Gastrocnemius medialis (tissue), 4 donors: ENCODE data around the gene CRISPLD2. TPM values are rescaled to one million over a fixed set of nuclear protein-coding genes. Genes with fewer than 3 reads are reported as not detected.

Experiments used
- ATAC-seq, 2 donors: fragments of 150-250 bp; one replicate each; pipeline ENCODE4 v1.9.1; 2016
- DNase-seq, 2 donors: peaks; one replicate each; pipeline ENCODE4 v3.0.0-alpha.2; 2019
- H3K27ac ChIP-seq, 4 donors: fragments of 200-600 bp; sonication (generic); 1 replicate in 1 of 4; 2 replicates in 3 of 4; pipeline ENCODE4 v1.5.1; 2016 to 2018; ENCODE audit warnings: mild to moderate bottlenecking in 2 of 4, moderate library complexity in 1 of 4
- H3K27me3 ChIP-seq, 3 donors: fragments of 200-600 bp; sonication (generic) in 2 of 3; 1 replicate in 1 of 3; 2 replicates in 2 of 3; pipeline versions ENCODE4 v1.5.1 to v1.6.0; 2016 to 2019; ENCODE audit warnings: mild to moderate bottlenecking in 1 of 3, moderate library complexity in 1 of 3
- H3K36me3 ChIP-seq, 2 donors: fragments of 200-600 bp; sonication (generic) in 1 of 2; one replicate each; pipeline ENCODE4 v1.5.1; 2017 to 2018
- H3K4me1 ChIP-seq, 2 donors: fragments of 200-600 bp; sonication (generic) in 1 of 2; one replicate each; pipeline ENCODE4 v1.5.1; 2016 to 2017; ENCODE audit warnings: mild to moderate bottlenecking in 2 of 2
- H3K4me3 ChIP-seq, 4 donors: fragments of 200-600 bp; sonication (generic) in 3 of 4; 1 replicate in 1 of 4; 2 replicates in 3 of 4; pipeline ENCODE4 v1.5.1; 2016 to 2019; ENCODE audit warnings: mild to moderate bottlenecking in 2 of 4
- H3K9me3 ChIP-seq, 3 donors: fragments of 200-600 bp; sonication (generic) in 2 of 3; 1 replicate in 1 of 3; 2 replicates in 2 of 3; pipeline ENCODE4 v1.5.1; 2016 to 2019
- POLR2A ChIP-seq, 2 donors: fragments of 450-650 bp; IDR thresholded peaks; one replicate each; pipeline ENCODE4 v1.6.1; 2017; ENCODE audit warnings: antibody characterized with exemption in 2 of 2, mild to moderate bottlenecking in 2 of 2, moderate library complexity in 2 of 2
- in situ Hi-C, 4 donors: fragments of 200-750 bp; cut with MboI; loops; one replicate each; pipeline versions ENCODE4 v1.15.0 to v1.8.0; 2017; ENCODE audit warnings: low sequenced_read_pairs in 4 of 4
- intact Hi-C: fragments of 100-400 bp; cut with DNase I; formaldehyde crosslinking; loops from one replicate; pipeline ENCODE4 v1.15.1; 2023; ENCODE audit warnings: low total_unique reads
- total RNA-seq, 4 donors: library from RNA; depleted of rRNA; stranded (reverse); fragments of >200 nt; gene quantifications; one replicate each; pipeline versions ENCODE4 v1.1.0 to v1.2.3, GENCODE V29; 2016
- TF ChIP-seq, protein P1 (sequence below), 5 experiments: fragments of 450-650 bp in 3 of 5; fragments of 200-600 bp in 2 of 5; sonication (generic) in 2 of 5; IDR thresholded peaks in 4 of 5; conservative IDR thresholded peaks in 1 of 5; 1 replicate in 4 of 5; 2 replicates in 1 of 5; pipeline ENCODE4 v1.5.1; 2016 to 2019; ENCODE audit warnings: antibody characterized with exemption in 5 of 5, mild to moderate bottlenecking in 3 of 5, moderate library complexity in 3 of 5

CRISPLD2 gene
- total RNA-seq, 4 donors from 2014 or later = 26.1 to 50.1 (median 39.0) TPM

DNA sequence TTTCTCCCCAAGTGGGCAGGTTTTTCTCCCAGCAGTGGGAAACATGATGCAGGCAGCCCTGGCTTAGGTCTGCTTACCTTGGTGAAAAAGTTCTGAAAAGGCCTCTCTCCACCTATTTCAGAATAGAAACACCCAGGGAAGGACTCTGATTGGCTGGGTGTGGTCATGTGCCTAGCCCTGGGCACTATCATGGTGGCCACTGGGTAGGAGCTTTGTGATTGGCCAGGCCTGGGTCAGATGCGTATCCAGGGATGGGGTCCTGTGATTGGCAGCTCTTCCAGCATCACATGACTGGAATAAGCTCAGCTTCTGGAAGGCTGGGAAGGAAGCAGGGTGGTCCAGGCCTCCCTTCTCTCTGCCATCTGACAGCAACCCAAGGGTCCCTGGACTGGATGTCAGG lies 138.0 kb downstream of the CRISPLD2 start:
- Histone ChIP-seq H3K9me3 (no peaks in the 10 kb centered on the region), H3K27me3 (no peaks in the 10 kb centered on the region), H3K36me3 (no peaks in the 10 kb centered on the region), H3K27ac (no peak overlapping the region), H3K4me1 (peaks cover 0 to 2% of the 10 kb centered on the region in 2 donors), H3K4me3 (no peak overlapping the region)
- TF ChIP-seq, protein P1, sequence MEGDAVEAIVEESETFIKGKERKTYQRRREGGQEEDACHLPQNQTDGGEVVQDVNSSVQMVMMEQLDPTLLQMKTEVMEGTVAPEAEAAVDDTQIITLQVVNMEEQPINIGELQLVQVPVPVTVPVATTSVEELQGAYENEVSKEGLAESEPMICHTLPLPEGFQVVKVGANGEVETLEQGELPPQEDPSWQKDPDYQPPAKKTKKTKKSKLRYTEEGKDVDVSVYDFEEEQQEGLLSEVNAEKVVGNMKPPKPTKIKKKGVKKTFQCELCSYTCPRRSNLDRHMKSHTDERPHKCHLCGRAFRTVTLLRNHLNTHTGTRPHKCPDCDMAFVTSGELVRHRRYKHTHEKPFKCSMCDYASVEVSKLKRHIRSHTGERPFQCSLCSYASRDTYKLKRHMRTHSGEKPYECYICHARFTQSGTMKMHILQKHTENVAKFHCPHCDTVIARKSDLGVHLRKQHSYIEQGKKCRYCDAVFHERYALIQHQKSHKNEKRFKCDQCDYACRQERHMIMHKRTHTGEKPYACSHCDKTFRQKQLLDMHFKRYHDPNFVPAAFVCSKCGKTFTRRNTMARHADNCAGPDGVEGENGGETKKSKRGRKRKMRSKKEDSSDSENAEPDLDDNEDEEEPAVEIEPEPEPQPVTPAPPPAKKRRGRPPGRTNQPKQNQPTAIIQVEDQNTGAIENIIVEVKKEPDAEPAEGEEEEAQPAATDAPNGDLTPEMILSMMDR (IDR thresholded peaks at IDR 0.05 in 4 of 5, conservative IDR thresholded peaks at IDR 0.05 in 1 of 5) = no peak
- TF ChIP-seq POLR2A (IDR thresholded peaks at IDR 0.05) = no peak
- no peak for DNase-seq
- ATAC-seq = no peak
- intact Hi-C loops = no loop called here
- in situ Hi-C loops = loop anchor here in 3 of 4 donors (25.0 kb wide), 3 partner anchors 95 to 445 kb away; partner anchors contain the start of genes KLHL36 (in 1 of the 3) and MEAK7 (in 1 of the 3)

Other genes with a start within 250 kb of the CRISPLD2 start
- 1 to 10 TPM; 2.8 to 8.7 (median 6.2) TPM for gene COTL1, start 201.9 kb upstream of the CRISPLD2 start, total RNA-seq
- gene KLHL36, start 171.5 kb upstream of the CRISPLD2 start, total RNA-seq = 10 to 100 TPM; 15.6 to 33.9 (median 18.2) TPM
- 100 to 1,000 TPM in 1 of 4 donors, 10 to 100 TPM in 3; 61.1 to 103 (median 74.4) TPM for gene USP10, start 120.0 kb upstream of the CRISPLD2 start, total RNA-seq
- 10 to 100 TPM; 55.0 to 93.5 (median 68.4) TPM for gene ZDHHC7, start 191.6 kb downstream of the CRISPLD2 start, total RNA-seq
- 10 to 100 TPM in 3 of 4 donors, 1 to 10 TPM in 1; 8.2 to 22.4 (median 21.4) TPM for gene KIAA0513, start 207.8 kb downstream of the CRISPLD2 start, total RNA-seq